ENCODE results near the gene SH3RF3.
"Not testable (repeated sequence)": the region's sequence is repeated elsewhere in the genome, so short reads cannot be mapped to it uniquely, and the experiment has no call there.

The SH3RF3 gene

GRCh38 chr2:109532728-109533076 is 403.7 kb downstream of the SH3RF3 start:
- Mint-ChIP-seq H3K36me3 (ENCODE audit: insufficient read depth) (peaks cover 4% of the 10 kb centered on the region), H3K4me3 (no peak overlapping the region), H3K27me3 (peaks cover 63% of the 10 kb centered on the region), H3K27ac (ENCODE audit: low read depth) (no peak overlapping the region), H3K4me1 (no peaks in the 10 kb centered on the region), H3K9me3 (no peaks in the 10 kb centered on the region)
- DNase-seq (ENCODE audit: low spot score in 2 of 2) (no peak), ATAC-seq (replicated peaks; ENCODE audit: extremely low read depth, poor library complexity, severe bottlenecking) (no peak)

- peaks cover 52% of the 10 kb centered on the region for H3K27me3 Mint-ChIP-seq
- H3K27ac Mint-ChIP-seq (ENCODE audit: low read depth): no peak overlapping the region
- ATAC-seq (replicated peaks; ENCODE audit: extremely low read depth, poor library complexity, severe bottlenecking): no peak
- H3K36me3 Mint-ChIP-seq (ENCODE audit: insufficient read depth): no peaks in the 10 kb centered on the region
- H3K9me3 Mint-ChIP-seq: no peaks in the 10 kb centered on the region
- no peak for DNase-seq (ENCODE audit: low spot score in 2 of 2)
- H3K4me1 Mint-ChIP-seq: no peaks in the 10 kb centered on the region
- no peak overlapping the region for H3K4me3 Mint-ChIP-seq
These were observed 404.8 kb downstream of the SH3RF3 start for GRCh38 chr2:109533823-109534222.

- H3K27ac Mint-ChIP-seq (ENCODE audit: low read depth): no peak overlapping the region
- peaks cover 38% of the 10 kb centered on the region for H3K27me3 Mint-ChIP-seq
- ATAC-seq (replicated peaks; ENCODE audit: extremely low read depth, poor library complexity, severe bottlenecking): no peak
- H3K4me3 Mint-ChIP-seq: no peak overlapping the region
- no peaks in the 10 kb centered on the region for H3K4me1 Mint-ChIP-seq
- H3K36me3 Mint-ChIP-seq (ENCODE audit: insufficient read depth): no peaks in the 10 kb centered on the region
- no peaks in the 10 kb centered on the region for H3K9me3 Mint-ChIP-seq
- DNase-seq (ENCODE audit: low spot score in 2 of 2): no peak
These were observed 406.4 kb downstream of the SH3RF3 start for GRCh38 chr2:109535217-109535946.

GRCh38 chr2:109536556-109536955 is 407.6 kb downstream of the SH3RF3 start:
- not testable (repeated sequence) for ATAC-seq (replicated peaks; ENCODE audit: extremely low read depth, poor library complexity, severe bottlenecking); H3K9me3 Mint-ChIP-seq; H3K4me3 Mint-ChIP-seq; H3K36me3 Mint-ChIP-seq (ENCODE audit: insufficient read depth); DNase-seq (ENCODE audit: low spot score in 2 of 2); H3K27ac Mint-ChIP-seq (ENCODE audit: low read depth); H3K4me1 Mint-ChIP-seq
- H3K27me3 Mint-ChIP-seq: peaks cover 37% of the 10 kb centered on the region

GRCh38 chr2:109537565-109538222 is 408.7 kb downstream of the SH3RF3 start:
- no peak overlapping the region for H3K27ac Mint-ChIP-seq (ENCODE audit: low read depth)
- no peaks in the 10 kb centered on the region for H3K9me3 Mint-ChIP-seq
- H3K4me1 Mint-ChIP-seq: no peaks in the 10 kb centered on the region
- ATAC-seq (replicated peaks; ENCODE audit: extremely low read depth, poor library complexity, severe bottlenecking) (no peak), DNase-seq (ENCODE audit: low spot score in 2 of 2) (no peak)
- H3K27me3 Mint-ChIP-seq: peaks cover 32% of the 10 kb centered on the region
- no peak overlapping the region for H3K4me3 Mint-ChIP-seq
- H3K36me3 Mint-ChIP-seq (ENCODE audit: insufficient read depth): no peaks in the 10 kb centered on the region

GRCh38 chr2:109538546-109538945 is 409.5 kb downstream of the SH3RF3 start:
- Mint-ChIP-seq H3K27ac (ENCODE audit: low read depth) (no peak overlapping the region), H3K4me1 (no peaks in the 10 kb centered on the region), H3K9me3 (no peaks in the 10 kb centered on the region), H3K4me3 (no peak overlapping the region), H3K36me3 (ENCODE audit: insufficient read depth) (no peaks in the 10 kb centered on the region), H3K27me3 (peaks cover 29% of the 10 kb centered on the region)
- DNase-seq (ENCODE audit: low spot score in 2 of 2) (no peak), ATAC-seq (replicated peaks; ENCODE audit: extremely low read depth, poor library complexity, severe bottlenecking) (no peak)

- DNase-seq (ENCODE audit: low spot score in 2 of 2): no peak
- Mint-ChIP-seq H3K4me3 (no peak overlapping the region), H3K4me1 (no peaks in the 10 kb centered on the region), H3K27ac (ENCODE audit: low read depth) (no peak overlapping the region), H3K27me3 (peaks cover 28% of the 10 kb centered on the region), H3K36me3 (ENCODE audit: insufficient read depth) (no peaks in the 10 kb centered on the region), H3K9me3 (no peaks in the 10 kb centered on the region)
- ATAC-seq (replicated peaks; ENCODE audit: extremely low read depth, poor library complexity, severe bottlenecking): no peak
These were observed 413.4 kb downstream of the SH3RF3 start for GRCh38 chr2:109542384-109542783.

GRCh38 chr2:109545828-109546713 is 417.1 kb downstream of the SH3RF3 start:
- DNase-seq (ENCODE audit: low spot score in 2 of 2) (peak in 1 of 2 donors; percentile 42), ATAC-seq (replicated peaks; ENCODE audit: extremely low read depth, poor library complexity, severe bottlenecking) (peak; percentile 60)
- H3K4me3 Mint-ChIP-seq: no peak overlapping the region
- no peaks in the 10 kb centered on the region for H3K9me3 Mint-ChIP-seq
- no peak overlapping the region for H3K27ac Mint-ChIP-seq (ENCODE audit: low read depth)
- H3K27me3 Mint-ChIP-seq: peaks cover 28% of the 10 kb centered on the region
- H3K36me3 Mint-ChIP-seq (ENCODE audit: insufficient read depth): no peaks in the 10 kb centered on the region
- no peaks in the 10 kb centered on the region for H3K4me1 Mint-ChIP-seq

- peaks cover 20% of the 10 kb centered on the region for H3K27me3 Mint-ChIP-seq
- no peaks in the 10 kb centered on the region for H3K4me1 Mint-ChIP-seq
- H3K27ac Mint-ChIP-seq (ENCODE audit: low read depth): no peak overlapping the region
- no peaks in the 10 kb centered on the region for H3K36me3 Mint-ChIP-seq (ENCODE audit: insufficient read depth)
- H3K4me3 Mint-ChIP-seq: no peak overlapping the region
- no peak for ATAC-seq (replicated peaks; ENCODE audit: extremely low read depth, poor library complexity, severe bottlenecking)
- H3K9me3 Mint-ChIP-seq: no peaks in the 10 kb centered on the region
- no peak for DNase-seq (ENCODE audit: low spot score in 2 of 2)
These were observed 418.3 kb downstream of the SH3RF3 start for GRCh38 chr2:109547280-109547679.

GRCh38 chr2:109549016-109549590 is 420.1 kb downstream of the SH3RF3 start:
- no peak overlapping the region for H3K4me3 Mint-ChIP-seq
- H3K4me1 Mint-ChIP-seq: no peaks in the 10 kb centered on the region
- H3K36me3 Mint-ChIP-seq (ENCODE audit: insufficient read depth): no peaks in the 10 kb centered on the region
- H3K27me3 Mint-ChIP-seq: peaks cover 20% of the 10 kb centered on the region
- DNase-seq (ENCODE audit: low spot score in 2 of 2): no peak
- no peak for ATAC-seq (replicated peaks; ENCODE audit: extremely low read depth, poor library complexity, severe bottlenecking)
- no peaks in the 10 kb centered on the region for H3K9me3 Mint-ChIP-seq
- H3K27ac Mint-ChIP-seq (ENCODE audit: low read depth): no peak overlapping the region
